Mucosa of descending colon (tissue), 3 donors: ENCODE results near the gene ACOX3. TPM values are rescaled to one million over a fixed set of nuclear protein-coding genes. Genes with fewer than 3 reads are reported as not detected.

ENCODE experiments used
- ATAC-seq: fragments of 200-7000 bp; cut with Tn5 transposase; one replicate; pipeline ENCODE4 v1.9.1; 2020; ENCODE audit warnings: mild to moderate bottlenecking, moderate library complexity
- DNase-seq, 3 donors: peaks; one replicate each; pipeline ENCODE4 v3.0.0-alpha.2; 2020
- H3K36me3 ChIP-seq: fragments of 200-600 bp; one replicate; pipeline ENCODE4 v1.8.0; 2021; ENCODE audit warnings: low read depth, mild to moderate bottlenecking
- H3K4me1 ChIP-seq: fragments of 200-600 bp; one replicate; pipeline ENCODE4 v1.8.0; 2021; ENCODE audit warnings: low read depth, mild to moderate bottlenecking
- H3K4me3 ChIP-seq: fragments of 200-600 bp; one replicate; pipeline ENCODE4 v1.8.0; 2021; ENCODE audit warnings: mild to moderate bottlenecking
- H3K9me3 ChIP-seq: fragments of 200-600 bp; one replicate; pipeline ENCODE4 v1.8.0; 2021; ENCODE audit warnings: mild to moderate bottlenecking
- intact Hi-C, 2 donors: fragments of 100-400 bp; cut with DNase I in 1 of 2; cut with micrococcal nuclease in 1 of 2; formaldehyde crosslinking; loops; one replicate each; pipeline versions ENCODE4 v1.11.0 to v1.11.1; 2022; cut with DNase I, micrococcal nuclease
- total RNA-seq, 3 donors: library from RNA; stranded (reverse); fragmentation: NEBNext Ultra II Directional in 2 of 3; extraction: Animal tissue kit (Norgen Biotek cat#: 25700) in 2 of 3; gene quantifications; one replicate each; pipeline versions ENCODE4 v1.2.1 to v1.2.4, GENCODE V29; 2021 to 2023
- TF ChIP-seq, protein P1 (sequence below): fragments of 200-600 bp; IDR thresholded peaks from one replicate; pipeline ENCODE4 v1.8.0; 2022; ENCODE audit warnings: antibody characterized with exemption, mild to moderate bottlenecking
- donor health status: DM: no; HTN: no; CAD: no; lungs with moderate emphysema.
- donor health status: DM: no; HTN: no; CAD: no.
- donor health status: DM: no; HTN: yes; CAD: no.

Gene ACOX3
- total RNA-seq, 3 donors from 2014 or later, result 22.4 to 34.7 (median 26.0) TPM

GRCh38 chr4:8473920-8474590 is 33.5 kb upstream of the ACOX3 start:
- peaks cover 5% of the 10 kb centered on the region for H3K4me1 ChIP-seq
- ATAC-seq (no peak), DNase-seq (no peak)
- H3K9me3 ChIP-seq, result no peaks in the 10 kb centered on the region
- H3K36me3 ChIP-seq, result no peaks in the 10 kb centered on the region
- no peak overlapping the region for H3K4me3 ChIP-seq
- intact Hi-C loops, result no loop called here
- TF ChIP-seq, protein P1, sequence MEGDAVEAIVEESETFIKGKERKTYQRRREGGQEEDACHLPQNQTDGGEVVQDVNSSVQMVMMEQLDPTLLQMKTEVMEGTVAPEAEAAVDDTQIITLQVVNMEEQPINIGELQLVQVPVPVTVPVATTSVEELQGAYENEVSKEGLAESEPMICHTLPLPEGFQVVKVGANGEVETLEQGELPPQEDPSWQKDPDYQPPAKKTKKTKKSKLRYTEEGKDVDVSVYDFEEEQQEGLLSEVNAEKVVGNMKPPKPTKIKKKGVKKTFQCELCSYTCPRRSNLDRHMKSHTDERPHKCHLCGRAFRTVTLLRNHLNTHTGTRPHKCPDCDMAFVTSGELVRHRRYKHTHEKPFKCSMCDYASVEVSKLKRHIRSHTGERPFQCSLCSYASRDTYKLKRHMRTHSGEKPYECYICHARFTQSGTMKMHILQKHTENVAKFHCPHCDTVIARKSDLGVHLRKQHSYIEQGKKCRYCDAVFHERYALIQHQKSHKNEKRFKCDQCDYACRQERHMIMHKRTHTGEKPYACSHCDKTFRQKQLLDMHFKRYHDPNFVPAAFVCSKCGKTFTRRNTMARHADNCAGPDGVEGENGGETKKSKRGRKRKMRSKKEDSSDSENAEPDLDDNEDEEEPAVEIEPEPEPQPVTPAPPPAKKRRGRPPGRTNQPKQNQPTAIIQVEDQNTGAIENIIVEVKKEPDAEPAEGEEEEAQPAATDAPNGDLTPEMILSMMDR, result no peak

DNA sequence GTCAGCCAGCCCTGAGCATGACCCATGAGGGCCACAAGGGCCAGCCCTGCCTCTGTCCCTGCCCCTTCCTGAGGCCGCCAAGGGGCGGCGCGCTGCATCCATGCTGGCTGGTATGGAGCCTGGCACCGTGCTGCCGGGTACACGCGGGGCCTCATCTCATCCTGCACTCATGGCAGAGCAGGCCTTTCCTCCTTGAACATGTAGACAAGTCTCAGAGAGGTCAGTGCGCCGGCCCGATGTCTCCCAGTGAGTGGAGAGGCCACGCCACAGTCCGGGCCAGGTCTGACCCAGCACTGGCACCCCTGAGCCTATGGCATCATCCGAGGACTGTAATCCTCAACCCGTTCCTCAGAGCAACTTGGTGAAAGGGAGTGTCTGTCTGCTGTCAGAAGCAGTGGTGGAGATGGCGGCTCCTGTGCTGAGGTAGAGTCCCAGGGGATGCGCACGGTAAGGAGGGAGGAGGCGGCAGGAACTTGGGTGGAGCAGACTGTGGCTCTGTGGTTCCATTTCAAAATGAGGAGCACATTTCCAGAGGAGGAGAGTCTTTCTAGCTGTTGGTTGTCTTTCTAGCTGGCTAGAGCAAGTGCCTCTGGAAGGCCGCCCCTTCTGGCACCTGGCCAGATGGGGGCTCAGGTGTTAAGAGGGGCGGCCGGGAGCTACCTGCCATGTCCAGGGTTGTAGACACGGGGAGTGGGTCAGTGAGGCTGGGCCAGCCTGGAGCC is 32.8 kb upstream of the ACOX3 start:
- no peak overlapping the region for H3K4me3 ChIP-seq
- peak in 1 of 3 donors; percentile 31 for DNase-seq
- peaks cover 5% of the 10 kb centered on the region for H3K4me1 ChIP-seq
- TF ChIP-seq, protein P1, result no peak
- H3K9me3 ChIP-seq, result no peaks in the 10 kb centered on the region
- intact Hi-C loops, result no loop called here
- ATAC-seq, result no peak
- H3K36me3 ChIP-seq, result no peaks in the 10 kb centered on the region

DNA sequence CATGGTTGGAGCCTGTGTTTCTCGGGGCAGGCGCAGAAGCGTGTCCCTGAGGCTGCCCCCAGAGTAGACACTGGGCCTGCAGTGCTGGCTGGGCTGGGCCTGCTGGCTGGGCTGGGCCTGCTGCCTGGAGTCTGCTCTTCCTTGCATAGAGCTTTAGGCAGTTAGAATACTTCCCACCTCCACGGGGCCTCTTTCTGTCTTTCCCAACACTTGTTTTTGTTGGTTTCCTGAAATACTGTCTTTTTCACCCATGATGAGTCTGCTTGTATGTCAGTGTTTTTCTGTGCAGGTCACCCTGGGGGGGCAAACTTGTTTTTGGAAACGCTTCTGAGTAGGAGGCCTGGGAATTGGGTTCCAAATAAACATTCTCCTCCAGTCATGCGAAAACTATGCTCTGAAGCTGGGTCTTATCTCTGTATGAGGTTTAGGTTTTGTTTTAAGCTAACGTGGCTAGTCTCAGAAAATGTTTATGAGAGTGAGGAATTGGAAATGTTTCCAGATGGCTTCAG is 32.2 kb upstream of the ACOX3 start:
- H3K4me3 ChIP-seq, result no peak overlapping the region
- intact Hi-C loops, result no loop called here
- TF ChIP-seq, protein P1, result no peak

GRCh38 chr4:8472158-8472688 is 31.7 kb upstream of the ACOX3 start:
- H3K36me3 ChIP-seq, result no peaks in the 10 kb centered on the region
- no peak for ATAC-seq

More for the DNA sequence above, 32.2 kb upstream of the ACOX3 start:
- H3K36me3 ChIP-seq, result no peaks in the 10 kb centered on the region
- ATAC-seq (no peak), DNase-seq (no peak)
- no peaks in the 10 kb centered on the region for H3K9me3 ChIP-seq
- peaks cover 5% of the 10 kb centered on the region for H3K4me1 ChIP-seq

DNA sequence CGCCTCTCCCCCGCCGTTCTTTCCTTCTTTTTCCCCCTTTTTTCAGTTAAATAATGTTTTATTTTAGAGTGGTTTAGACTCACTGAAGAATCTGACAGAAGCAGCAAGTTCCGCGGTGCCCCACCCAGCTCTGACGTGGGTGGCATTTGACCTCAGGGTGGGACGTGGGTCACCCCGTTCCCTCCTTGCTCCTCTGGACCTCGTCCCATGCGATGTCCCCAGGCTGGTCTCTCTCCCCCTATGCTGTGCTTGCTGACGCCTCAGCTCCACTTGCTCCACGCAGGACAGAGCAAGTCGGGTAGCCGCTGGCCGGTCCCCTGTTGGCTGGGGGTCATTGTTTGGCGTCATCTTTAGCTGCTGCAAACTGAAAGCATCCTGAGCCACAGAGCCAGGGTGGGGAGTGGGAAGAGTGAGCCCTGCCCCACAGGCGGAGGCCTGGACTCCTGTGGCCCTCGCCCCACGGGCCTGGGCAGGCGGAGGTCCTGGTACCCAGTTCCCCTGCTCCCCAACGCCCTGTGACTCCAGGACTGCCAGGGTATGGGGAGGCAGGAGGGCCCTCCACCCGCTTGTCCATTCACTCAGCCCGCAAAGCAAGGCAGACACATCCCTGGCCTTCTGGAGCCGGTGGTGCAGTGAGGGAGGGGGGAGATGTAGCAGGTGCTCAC is 30.8 kb upstream of the ACOX3 start:
- ATAC-seq (no peak), DNase-seq (no peak)
- TF ChIP-seq, protein P1, result no peak
- no peaks in the 10 kb centered on the region for H3K36me3 ChIP-seq
- no peak overlapping the region for H3K4me3 ChIP-seq
- peaks cover 5% of the 10 kb centered on the region for H3K4me1 ChIP-seq
- no peaks in the 10 kb centered on the region for H3K9me3 ChIP-seq
- intact Hi-C loops, result no loop called here

More at GRCh38 chr4:8472158-8472688, 31.7 kb upstream of the ACOX3 start:
- H3K9me3 ChIP-seq, result no peaks in the 10 kb centered on the region
- peaks cover 5% of the 10 kb centered on the region for H3K4me1 ChIP-seq
- no peak overlapping the region for H3K4me3 ChIP-seq
- TF ChIP-seq, protein P1, result no peak
- DNase-seq, result no peak
- intact Hi-C loops, result no loop called here
